ENCODE measurements around the gene SLC39A11. TPM values are rescaled to one million over a fixed set of nuclear protein-coding genes. Genes with fewer than 3 reads are reported as not detected.

SLC39A11 gene
- total RNA-seq, 1 experiment from 2014 or later = 46.4 TPM

DNA sequence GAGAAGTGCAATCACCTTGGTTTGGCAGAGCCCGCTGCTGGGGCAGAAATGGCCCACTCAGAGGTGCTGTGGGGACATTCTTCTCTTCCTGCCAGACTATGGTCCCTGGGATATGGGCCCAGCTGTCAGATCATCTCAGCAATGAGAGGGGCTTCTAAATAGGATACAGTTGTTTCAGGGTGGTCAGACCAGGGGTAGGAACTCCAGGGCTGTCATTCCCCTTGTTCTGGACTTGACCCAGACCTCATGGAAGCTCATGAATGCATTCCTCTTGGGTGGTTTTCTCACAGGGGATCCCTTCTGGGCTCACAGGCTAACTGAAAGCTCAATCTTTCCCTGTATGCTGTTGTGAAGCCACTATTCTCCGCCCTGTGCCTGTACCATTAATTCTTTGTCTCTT, 347.2 kb downstream of the SLC39A11 start:
- Histone ChIP-seq H2AFZ (ENCODE audit: low read depth, low read length, poor library complexity, severe bottlenecking) (no peak overlapping the region), H3K9me2 (ENCODE audit: insufficient read depth) (no peaks in the 10 kb centered on the region), H3K79me2 (ENCODE audit: insufficient read depth, low read length) (no peaks in the 10 kb centered on the region), H3K4me2 (ENCODE audit: low read length) (no peak overlapping the region), H3K4me1 (ENCODE audit: control insufficient read depth in 1 of 2, insufficient read depth in 2 of 2, low read length in 2 of 2) (no peaks in the 10 kb centered on the region), H3K27ac (ENCODE audit: low read depth, low read length) (no peak overlapping the region), H3K27me3 (ENCODE audit: insufficient read depth, low read length) (no peaks in the 10 kb centered on the region), H3K9me3 (ENCODE audit: control insufficient read depth in 1 of 2, insufficient read depth in 1 of 2, low read depth in 1 of 2, low read length in 2 of 2) (no peaks in the 10 kb centered on the region), H3K36me3 (ENCODE audit: control insufficient read depth in 1 of 2, insufficient read depth in 2 of 2, low read length in 2 of 2) (no peaks in the 10 kb centered on the region), H4K20me1 (ENCODE audit: insufficient read depth) (no peaks in the 10 kb centered on the region), H3K9ac (ENCODE audit: low read length) (no peak overlapping the region), H3K4me3 (replicated peaks in 1 of 2; ENCODE audit: low read depth in 1 of 2, low read length in 2 of 2) (no peak overlapping the region)
- POLR2A ChIA-PET = no interaction called here
- CTCF ChIA-PET = no interaction called here
- intact Hi-C loops (cut with micrococcal nuclease) = no loop called here
- DNase-seq (ENCODE audit: low read depth, low spot score) = no peak
- no peak for ATAC-seq
- RAD21 ChIA-PET (ENCODE audit: low non-redundant PET in 1 of 2, low total read pairs in 2 of 2, uncharacterized antibody in 2 of 2, unreplicated experiment in 2 of 2) = no interaction called here
- TF ChIP-seq YY1 (IDR thresholded peaks at IDR 0.05; ENCODE audit: extremely low read depth, insufficient replicate concordance, low read depth, low read length) (no peak), SRF (IDR thresholded peaks at IDR 0.05; ENCODE audit: low read depth) (no peak), EZH2 (IDR thresholded peaks at IDR 0.05) (no peak), FOSL1 (IDR thresholded peaks at IDR 0.05; ENCODE audit: low read depth) (no peak), CEBPB (IDR thresholded peaks at IDR 0.05; ENCODE audit: low read depth) (no peak), POLR2A (IDR thresholded peaks at IDR 0.05; ENCODE audit: borderline replicate concordance, extremely low read depth, insufficient read depth, insufficient read length) (no peak)
- TF ChIP-seq, protein P1, sequence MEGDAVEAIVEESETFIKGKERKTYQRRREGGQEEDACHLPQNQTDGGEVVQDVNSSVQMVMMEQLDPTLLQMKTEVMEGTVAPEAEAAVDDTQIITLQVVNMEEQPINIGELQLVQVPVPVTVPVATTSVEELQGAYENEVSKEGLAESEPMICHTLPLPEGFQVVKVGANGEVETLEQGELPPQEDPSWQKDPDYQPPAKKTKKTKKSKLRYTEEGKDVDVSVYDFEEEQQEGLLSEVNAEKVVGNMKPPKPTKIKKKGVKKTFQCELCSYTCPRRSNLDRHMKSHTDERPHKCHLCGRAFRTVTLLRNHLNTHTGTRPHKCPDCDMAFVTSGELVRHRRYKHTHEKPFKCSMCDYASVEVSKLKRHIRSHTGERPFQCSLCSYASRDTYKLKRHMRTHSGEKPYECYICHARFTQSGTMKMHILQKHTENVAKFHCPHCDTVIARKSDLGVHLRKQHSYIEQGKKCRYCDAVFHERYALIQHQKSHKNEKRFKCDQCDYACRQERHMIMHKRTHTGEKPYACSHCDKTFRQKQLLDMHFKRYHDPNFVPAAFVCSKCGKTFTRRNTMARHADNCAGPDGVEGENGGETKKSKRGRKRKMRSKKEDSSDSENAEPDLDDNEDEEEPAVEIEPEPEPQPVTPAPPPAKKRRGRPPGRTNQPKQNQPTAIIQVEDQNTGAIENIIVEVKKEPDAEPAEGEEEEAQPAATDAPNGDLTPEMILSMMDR (IDR thresholded peaks at IDR 0.05 in 2 of 3, conservative IDR thresholded peaks at IDR 0.05 in 1 of 3; ENCODE audit: borderline replicate concordance in 1 of 3, insufficient read depth in 1 of 3, low read depth in 2 of 3, low read length in 2 of 3) = no peak
- TF ChIP-seq, protein P2, sequence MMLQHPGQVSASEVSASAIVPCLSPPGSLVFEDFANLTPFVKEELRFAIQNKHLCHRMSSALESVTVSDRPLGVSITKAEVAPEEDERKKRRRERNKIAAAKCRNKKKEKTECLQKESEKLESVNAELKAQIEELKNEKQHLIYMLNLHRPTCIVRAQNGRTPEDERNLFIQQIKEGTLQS (IDR thresholded peaks at IDR 0.05) = no peak
- no TSS peak for BruUV-seq (replicated peaks)

DNA sequence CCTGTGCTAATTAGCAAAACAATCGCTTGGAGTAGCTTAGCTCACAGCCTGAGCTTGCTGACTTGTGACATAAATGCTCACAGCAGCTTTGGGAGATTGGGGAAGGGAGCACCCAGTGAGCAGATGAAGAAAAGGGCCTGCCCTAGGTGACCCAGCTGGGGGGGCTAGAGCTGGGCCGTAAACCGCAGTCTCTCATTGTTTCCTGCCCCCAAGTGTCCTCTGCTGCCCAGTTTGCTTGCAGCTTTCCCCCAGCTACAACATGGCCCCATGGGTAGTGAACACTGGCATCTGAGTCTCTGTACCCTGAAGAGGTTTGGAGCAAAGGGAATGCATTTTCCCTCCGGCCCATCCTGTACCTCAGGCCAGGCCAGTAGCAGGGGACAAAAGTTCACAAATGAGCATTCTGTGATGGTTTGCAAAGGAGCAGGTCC, 349.4 kb downstream of the SLC39A11 start:
- Histone ChIP-seq H3K4me3 (replicated peaks in 1 of 2; ENCODE audit: low read depth in 1 of 2, low read length in 2 of 2) (no peak overlapping the region), H3K9me3 (ENCODE audit: control insufficient read depth in 1 of 2, insufficient read depth in 1 of 2, low read depth in 1 of 2, low read length in 2 of 2) (no peaks in the 10 kb centered on the region), H3K4me1 (ENCODE audit: control insufficient read depth in 1 of 2, insufficient read depth in 2 of 2, low read length in 2 of 2) (no peaks in the 10 kb centered on the region), H3K9me2 (ENCODE audit: insufficient read depth) (no peaks in the 10 kb centered on the region), H2AFZ (ENCODE audit: low read depth, low read length, poor library complexity, severe bottlenecking) (no peak overlapping the region), H3K27ac (ENCODE audit: low read depth, low read length) (no peak overlapping the region), H3K36me3 (ENCODE audit: control insufficient read depth in 1 of 2, insufficient read depth in 2 of 2, low read length in 2 of 2) (no peaks in the 10 kb centered on the region), H3K79me2 (ENCODE audit: insufficient read depth, low read length) (no peaks in the 10 kb centered on the region), H3K4me2 (ENCODE audit: low read length) (no peak overlapping the region), H4K20me1 (ENCODE audit: insufficient read depth) (no peaks in the 10 kb centered on the region), H3K27me3 (ENCODE audit: insufficient read depth, low read length) (no peaks in the 10 kb centered on the region), H3K9ac (ENCODE audit: low read length) (no peak overlapping the region)
- ATAC-seq (no peak), DNase-seq (ENCODE audit: low read depth, low spot score) (no peak)
- CTCF ChIA-PET = interaction anchor here (0.9 kb wide), 1 partner anchor 15 kb away, joined by 3 read pairs; no protein-coding TSS in a partner anchor
- RAD21 ChIA-PET (ENCODE audit: low non-redundant PET in 1 of 2, low total read pairs in 2 of 2, uncharacterized antibody in 2 of 2, unreplicated experiment in 2 of 2) = no interaction called here
- no TSS peak for BruUV-seq (replicated peaks)
- POLR2A ChIA-PET = no interaction called here
- intact Hi-C loops (cut with micrococcal nuclease) = no loop called here
- no peak for TF ChIP-seq ZFX (IDR thresholded peaks at IDR 0.05)
- TF ChIP-seq, protein P3, sequence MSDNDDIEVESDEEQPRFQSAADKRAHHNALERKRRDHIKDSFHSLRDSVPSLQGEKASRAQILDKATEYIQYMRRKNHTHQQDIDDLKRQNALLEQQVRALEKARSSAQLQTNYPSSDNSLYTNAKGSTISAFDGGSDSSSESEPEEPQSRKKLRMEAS (IDR thresholded peaks at IDR 0.05) = no peak
- no peak for TF ChIP-seq CEBPB (IDR thresholded peaks at IDR 0.05; ENCODE audit: low read depth)
- no peak for TF ChIP-seq EZH2phosphoT487 (IDR thresholded peaks at IDR 0.05; ENCODE audit: borderline replicate concordance)
- no peak for TF ChIP-seq JUND (IDR thresholded peaks at IDR 0.05)
- TF ChIP-seq RAD21 (IDR thresholded peaks at IDR 0.05; ENCODE audit: low read depth) = no peak
- no peak for TF ChIP-seq FOSL1 (IDR thresholded peaks at IDR 0.05; ENCODE audit: low read depth)
- TF ChIP-seq, protein P2 (IDR thresholded peaks at IDR 0.05) = no peak
- no peak for TF ChIP-seq POLR2A (IDR thresholded peaks at IDR 0.05; ENCODE audit: borderline replicate concordance, extremely low read depth, insufficient read depth, insufficient read length)
- no peak for TF ChIP-seq EZH2 (IDR thresholded peaks at IDR 0.05)
- no peak for TF ChIP-seq ZNF274 (IDR thresholded peaks at IDR 0.05; ENCODE audit: low read depth, low read length)
- TF ChIP-seq TCF7L2 (IDR thresholded peaks at IDR 0.05; ENCODE audit: borderline replicate concordance, extremely low read depth, insufficient read depth, insufficient read length) = no peak
- TF ChIP-seq SIN3A (IDR thresholded peaks at IDR 0.05; ENCODE audit: low read depth) = no peak
- TF ChIP-seq EGR1 (IDR thresholded peaks at IDR 0.05; ENCODE audit: low read depth) = no peak
- TF ChIP-seq CBX3 (IDR thresholded peaks at IDR 0.05; ENCODE audit: low read depth) = no peak
